Osteocyte (in vitro differentiated cells): Measurements from ENCODE around the gene TRAF4. TPM values are rescaled to one million over a fixed set of nuclear protein-coding genes. Genes with fewer than 3 reads are reported as not detected.
"Not testable (repeated sequence)": the region's sequence is repeated elsewhere in the genome, so short reads cannot be mapped to it uniquely, and the experiment has no call there.

ENCODE experiments used
- DNase-seq: peaks from one replicate; pipeline ENCODE4 v3.0.0; 2021; ENCODE audit warnings: mixed read lengths; ENCODE audit not compliant: unreplicated experiment; ENCODE audit errors: extremely low spot score
- H3K27ac Mint-ChIP-seq: one replicate; pipeline ENCODE4 v1.8.0; 2021; ENCODE audit warnings: mild to moderate bottlenecking, mixed read lengths; ENCODE audit not compliant: unreplicated experiment
- H3K27me3 Mint-ChIP-seq: one replicate; pipeline ENCODE4 v1.8.0; 2021; ENCODE audit warnings: mixed read lengths; ENCODE audit not compliant: unreplicated experiment
- H3K36me3 Mint-ChIP-seq: one replicate; pipeline ENCODE4 v1.8.0; 2021; ENCODE audit warnings: mixed read lengths; ENCODE audit not compliant: unreplicated experiment
- H3K4me1 Mint-ChIP-seq: one replicate; pipeline ENCODE4 v1.8.0; 2021; ENCODE audit warnings: mixed read lengths; ENCODE audit not compliant: unreplicated experiment
- H3K4me3 Mint-ChIP-seq: one replicate; pipeline ENCODE4 v1.8.0; 2021; ENCODE audit warnings: mild to moderate bottlenecking, moderate library complexity, mixed read lengths; ENCODE audit not compliant: unreplicated experiment
- H3K9me3 Mint-ChIP-seq: one replicate; pipeline ENCODE4 v1.8.0; 2021; ENCODE audit warnings: mixed read lengths; ENCODE audit not compliant: unreplicated experiment
- CTCF ChIP-seq: fragments of 200-600 bp; sonication (generic); IDR thresholded peaks from 2 replicates; pipeline ENCODE4 v1.5.0; 2021; ENCODE audit warnings: antibody characterized with exemption, mild to moderate bottlenecking, moderate library complexity
- total RNA-seq: library from RNA; stranded (reverse); gene quantifications from 2 replicates; pipeline ENCODE4 v1.2.1, GENCODE V29; 2021

TRAF4 gene
- total RNA-seq, 1 donor from 2014 or later, result 95.5 TPM

- H3K4me1 Mint-ChIP-seq, result peaks cover 59% of the 10 kb centered on the region
Measured at GRCh38 chr17:28720247-28720996, 23.4 kb upstream of the TRAF4 start.

DNA sequence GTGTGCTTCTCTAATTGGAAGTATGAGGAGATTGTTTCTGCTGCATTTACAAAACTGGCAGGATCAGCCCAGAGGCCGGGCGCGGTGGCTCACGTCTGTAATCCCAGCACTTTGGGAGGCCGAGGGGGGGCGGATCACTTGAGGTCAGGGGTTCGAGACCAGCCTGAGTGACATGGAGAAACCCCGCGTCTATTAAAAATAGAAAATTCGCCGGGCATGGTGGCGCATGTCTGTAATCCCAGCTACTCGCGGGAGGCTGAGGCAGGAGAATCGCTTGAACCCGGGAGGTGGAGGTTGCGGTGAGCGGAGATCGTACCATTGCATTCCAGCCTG, 22.8 kb upstream of the TRAF4 start:
- DNase-seq, H3K9me3 Mint-ChIP-seq, H3K27me3 Mint-ChIP-seq: not testable (repeated sequence)
- Mint-ChIP-seq H3K4me3 (peak overlapping the region; percentile 91), H3K27ac (peak overlapping the region; percentile 97), H3K4me1 (peaks cover 57% of the 10 kb centered on the region), H3K36me3 (peaks cover 21% of the 10 kb centered on the region)

More at GRCh38 chr17:28720247-28720996, 23.4 kb upstream of the TRAF4 start:
- Mint-ChIP-seq H3K27me3 (no peaks in the 10 kb centered on the region), H3K9me3 (no peaks in the 10 kb centered on the region), H3K36me3 (peaks cover 23% of the 10 kb centered on the region), H3K4me3 (peak overlapping the region; percentile 91), H3K27ac (peak overlapping the region; percentile 97)
- no peak for DNase-seq
- peak; percentile 21 for TF ChIP-seq CTCF

GRCh38 chr17:28722417-28723158, 21.2 kb upstream of the TRAF4 start:
- no peak for TF ChIP-seq CTCF
- Mint-ChIP-seq H3K4me1 (peaks cover 60% of the 10 kb centered on the region), H3K4me3 (no peak overlapping the region), H3K36me3 (peaks cover 21% of the 10 kb centered on the region), H3K27ac (peak overlapping the region; percentile 50), H3K9me3 (no peaks in the 10 kb centered on the region), H3K27me3 (no peaks in the 10 kb centered on the region)
- DNase-seq, result no peak

- TF ChIP-seq CTCF, result no peak
- Mint-ChIP-seq H3K36me3 (peaks cover 21% of the 10 kb centered on the region), H3K4me3 (no peak overlapping the region), H3K4me1 (peaks cover 61% of the 10 kb centered on the region), H3K27me3 (no peaks in the 10 kb centered on the region), H3K27ac (peak overlapping the region; percentile 10), H3K9me3 (no peaks in the 10 kb centered on the region)
- DNase-seq, result no peak
Measured at GRCh38 chr17:28723159-28723835, 20.5 kb upstream of the TRAF4 start.

DNA sequence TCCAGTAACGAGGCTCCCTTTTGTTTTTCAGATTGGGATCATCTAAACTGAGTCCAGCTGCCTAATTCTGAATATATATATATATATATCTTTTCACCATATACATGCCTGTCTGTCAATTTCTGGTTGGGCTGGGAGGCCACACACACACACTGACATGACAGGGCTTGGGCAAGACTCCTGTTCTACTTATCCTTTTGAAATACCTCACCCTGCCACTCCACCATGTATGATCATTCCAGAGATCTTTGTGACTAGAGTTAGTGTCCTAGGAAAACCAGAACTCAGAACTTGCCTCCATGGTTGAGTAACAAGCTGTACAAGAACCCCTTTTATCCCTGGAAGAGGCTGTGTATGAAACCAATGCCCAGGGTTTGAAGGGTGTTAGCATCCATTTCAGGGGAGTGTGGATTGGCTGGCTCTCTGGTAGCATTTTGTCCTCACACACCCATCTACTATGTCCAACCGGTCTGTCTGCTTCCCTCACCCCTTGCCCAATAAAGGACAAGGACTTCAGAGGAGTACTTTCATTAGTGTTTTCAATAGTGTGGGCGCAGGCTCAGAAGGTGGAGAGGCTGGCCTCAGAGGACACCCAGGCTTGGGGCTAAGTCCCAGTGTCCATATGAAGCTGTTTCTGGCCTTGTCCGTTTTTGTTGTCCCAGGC, 19.8 kb upstream of the TRAF4 start:
- Mint-ChIP-seq H3K27ac (peak overlapping the region; percentile 92), H3K36me3 (peaks cover 21% of the 10 kb centered on the region), H3K4me1 (peaks cover 57% of the 10 kb centered on the region)
- H3K9me3 Mint-ChIP-seq, H3K27me3 Mint-ChIP-seq, H3K4me3 Mint-ChIP-seq, DNase-seq: not testable (repeated sequence)
